Brain pericyte (primary cell): ENCODE data around the gene HLA-A.

ENCODE experiments used
- DNase-seq: peaks from one replicate; pipeline ENCODE4 v3.0.0-alpha.2; 2012; ENCODE audit warnings: low read depth, low spot score

HLA-A gene

GRCh38 chr6:29989211-29989610 lies 46.9 kb downstream of the HLA-A start:
- DNase-seq, result no peak

- DNase-seq, result no peak
These were observed 48.6 kb downstream of the HLA-A start for GRCh38 chr6:29990931-29991330.

- DNase-seq, result no peak
These were observed 50.5 kb downstream of the HLA-A start for GRCh38 chr6:29992807-29993206.

- no peak for DNase-seq
These were observed 52.5 kb downstream of the HLA-A start for GRCh38 chr6:29994826-29995225.

GRCh38 chr6:29995340-29995777 lies 53.0 kb downstream of the HLA-A start:
- no peak for DNase-seq
